Endodermal cell (in vitro differentiated cells): ENCODE data around the gene GAS7. TPM values are rescaled to one million over a fixed set of nuclear protein-coding genes. Genes with fewer than 3 reads are reported as not detected.

Experiments
- DNase-seq: peaks from one replicate; pipeline ENCODE4 v3.0.0-alpha.2; 2017
- H3K27ac ChIP-seq: 2 replicates; pipeline ENCODE4 v1.5.1; 2013; ENCODE audit warnings: mild to moderate bottlenecking, low read depth, low read length, moderate library complexity
- H3K27me3 ChIP-seq: 2 replicates; pipeline ENCODE4 v1.6.1; 2013; ENCODE audit warnings: mild to moderate bottlenecking, low read length, moderate library complexity; ENCODE audit not compliant: insufficient read depth, control insufficient read depth, poor library complexity, severe bottlenecking
- H3K36me3 ChIP-seq: 2 replicates; pipeline ENCODE4 v1.7.0; 2013; ENCODE audit warnings: mild to moderate bottlenecking, low read length, moderate library complexity; ENCODE audit not compliant: control insufficient read depth, insufficient read depth
- H3K4me1 ChIP-seq: one replicate; pipeline ENCODE4 v1.7.0; 2013; ENCODE audit warnings: low read length; ENCODE audit not compliant: control insufficient read depth, insufficient read depth
- H3K4me3 ChIP-seq: 2 replicates; pipeline ENCODE4 v1.5.1; 2013; ENCODE audit warnings: mild to moderate bottlenecking, low read length, moderate library complexity
- H3K9ac ChIP-seq: 2 replicates; pipeline ENCODE4 v1.6.1; 2013; ENCODE audit warnings: mild to moderate bottlenecking, low read length, moderate library complexity; ENCODE audit not compliant: poor library complexity, severe bottlenecking; ENCODE audit errors: extremely low read depth
- H3K9me3 ChIP-seq: 2 replicates; pipeline ENCODE4 v1.6.1; 2013; ENCODE audit warnings: mild to moderate bottlenecking, low read length, moderate library complexity; ENCODE audit not compliant: control insufficient read depth
- H3K27ac Mint-ChIP-seq: 2 replicates; pipeline ENCODE4 v1.8.0; 2020; ENCODE audit warnings: mixed read lengths
- H3K27me3 Mint-ChIP-seq: 2 replicates; pipeline ENCODE4 v1.8.0; 2021; ENCODE audit warnings: mild to moderate bottlenecking, mixed read lengths; ENCODE audit not compliant: insufficient read depth
- H3K36me3 Mint-ChIP-seq: 2 replicates; pipeline ENCODE4 v1.8.0; 2020; ENCODE audit warnings: low read depth, mixed read lengths
- H3K4me1 Mint-ChIP-seq: 2 replicates; pipeline ENCODE4 v1.8.0; 2020; ENCODE audit warnings: mixed read lengths
- H3K4me3 Mint-ChIP-seq: 2 replicates; pipeline ENCODE4 v1.8.0; 2020; ENCODE audit warnings: mild to moderate bottlenecking, moderate library complexity, mixed read lengths
- H3K9me3 Mint-ChIP-seq: 2 replicates; pipeline ENCODE4 v1.8.0; 2020; ENCODE audit warnings: mild to moderate bottlenecking, mixed read lengths
- CTCF ChIP-seq: fragments of 200-600 bp; sonication (generic); conservative IDR thresholded peaks from 2 replicates; pipeline ENCODE4 v1.5.0; 2021; ENCODE audit warnings: antibody characterized with exemption, mild to moderate bottlenecking
- WGBS, 2 experiments: methylation state at CpG; one replicate each; pipeline versions ENCODE4 v1.1.5 to v1.1.7; 2013; ENCODE audit warnings: missing lambda C conversion rate in 2 of 2, mixed read lengths in 1 of 2; ENCODE audit not compliant: insufficient coverage in 1 of 2, insufficient read length in 1 of 2; 5-methylcytosine and 5-hydroxymethylcytosine counted together
- total RNA-seq, 2 donors: library from RNA; stranded (reverse); fragmentation: NEBNext Ultra II Directional in 1 of 2; extraction: Animal tissue kit (Norgen Biotek cat#: 25700) in 1 of 2; gene quantifications; 2 replicates in 1 of 2; 3 replicates in 1 of 2; pipeline ENCODE4 v1.2.1, GENCODE V29; 2021

The GAS7 gene
- total RNA-seq, 2 donors from 2014 or later, result 8.6 to 14.7 TPM

GRCh38 chr17:10062691-10063385 is 135.6 kb downstream of the GAS7 start:
- Mint-ChIP-seq H3K9me3 (peaks cover 15% of the 10 kb centered on the region), H3K27me3 (no peaks in the 10 kb centered on the region)
- 92 to 100% methylated on average over 1 to 14 of the region's 14 CpGs for WGBS, 2 experiments

GRCh38 chr17:10061111-10061845 is 137.1 kb downstream of the GAS7 start:
- Mint-ChIP-seq H3K27ac (no peak overlapping the region), H3K4me3 (no peak overlapping the region), H3K9me3 (peaks cover 24% of the 10 kb centered on the region), H3K27me3 (no peaks in the 10 kb centered on the region), H3K4me1 (peaks cover 2% of the 10 kb centered on the region), H3K36me3 (peaks cover 2% of the 10 kb centered on the region)
- Histone ChIP-seq H3K27me3 (no peaks in the 10 kb centered on the region), H3K27ac (no peak overlapping the region), H3K9ac (no peak overlapping the region), H3K4me3 (no peak overlapping the region), H3K4me1 (no peaks in the 10 kb centered on the region), H3K9me3 (peaks cover 16% of the 10 kb centered on the region), H3K36me3 (no peaks in the 10 kb centered on the region)
- DNase-seq, result no peak
- no peak for TF ChIP-seq CTCF
- WGBS, 2 experiments, result 91 to 94% methylated on average over 11 to 13 of the region's 13 CpGs

More at GRCh38 chr17:10062691-10063385, 135.6 kb downstream of the GAS7 start:
- DNase-seq, result no peak
- H3K9me3 ChIP-seq, result peaks cover 16% of the 10 kb centered on the region
- no peaks in the 10 kb centered on the region for H3K27me3 ChIP-seq
- TF ChIP-seq CTCF, result no peak
- Mint-ChIP-seq H3K4me1 (peaks cover 2% of the 10 kb centered on the region), H3K4me3 (no peak overlapping the region), H3K36me3 (peaks cover 2% of the 10 kb centered on the region), H3K27ac (no peak overlapping the region)
- H3K36me3 ChIP-seq, result no peaks in the 10 kb centered on the region
- H3K4me3 ChIP-seq, result no peak overlapping the region
- H3K9ac ChIP-seq, result no peak overlapping the region
- no peaks in the 10 kb centered on the region for H3K4me1 ChIP-seq
- H3K27ac ChIP-seq, result no peak overlapping the region

GRCh38 chr17:10060526-10060925 is 137.9 kb downstream of the GAS7 start:
- Histone ChIP-seq H3K36me3 (no peaks in the 10 kb centered on the region), H3K27me3 (no peaks in the 10 kb centered on the region), H3K4me1 (no peaks in the 10 kb centered on the region), H3K27ac (no peak overlapping the region), H3K4me3 (no peak overlapping the region), H3K9me3 (peaks cover 13% of the 10 kb centered on the region), H3K9ac (no peak overlapping the region)
- no peak for DNase-seq
- 93 to 95% methylated on average over 7 to 8 of the region's 8 CpGs for WGBS, 2 experiments
- peaks cover 25% of the 10 kb centered on the region for H3K9me3 Mint-ChIP-seq
- no peak overlapping the region for H3K4me3 Mint-ChIP-seq
- TF ChIP-seq CTCF, result no peak
- H3K27me3 Mint-ChIP-seq, result no peaks in the 10 kb centered on the region
- peaks cover 2% of the 10 kb centered on the region for H3K4me1 Mint-ChIP-seq
- H3K36me3 Mint-ChIP-seq, result peaks cover 2% of the 10 kb centered on the region
- H3K27ac Mint-ChIP-seq, result no peak overlapping the region
